ENCODE measurements around the gene GARNL3.

DNA sequence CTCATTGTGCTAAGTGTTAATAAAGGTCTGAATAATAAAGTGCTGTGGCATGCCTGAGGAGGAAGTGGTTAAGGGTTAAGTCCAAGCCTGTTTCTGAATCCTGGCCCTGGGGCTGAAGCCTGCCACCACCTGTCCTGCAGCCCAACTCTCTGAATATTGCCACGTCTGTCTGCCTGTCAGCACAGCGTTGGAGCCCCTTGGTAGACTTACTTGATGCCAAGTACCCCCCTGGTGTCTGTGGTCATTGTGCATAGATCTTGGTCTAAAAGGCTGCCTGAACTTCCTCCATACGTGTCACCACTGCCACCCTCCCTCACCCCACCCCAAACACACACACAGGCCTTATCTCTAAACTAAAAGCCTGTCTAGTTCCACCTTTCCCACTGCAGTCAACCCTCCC is 97.0 kb downstream of the GARNL3 start:
- no peak for TF ChIP-seq CTCF (IDR thresholded peaks at IDR 0.05)
- no peak for TF ChIP-seq EZH2 (IDR thresholded peaks at IDR 0.05; ENCODE audit: borderline replicate concordance, insufficient read depth, low read depth, low read length, poor library complexity, severe bottlenecking)
